Endodermal cell (in vitro differentiated cells): ENCODE measurements around the gene TOR3A. TPM values are rescaled to one million over a fixed set of nuclear protein-coding genes. Genes with fewer than 3 reads are reported as not detected.
"Not testable (repeated sequence)": the region's sequence is repeated elsewhere in the genome, so short reads cannot be mapped to it uniquely, and the experiment has no call there.

Source experiments
- DNase-seq: peaks from one replicate; pipeline ENCODE4 v3.0.0-alpha.2; 2017
- H3K27ac ChIP-seq: 2 replicates; pipeline ENCODE4 v1.5.1; 2013; ENCODE audit warnings: mild to moderate bottlenecking, low read depth, low read length, moderate library complexity
- H3K27me3 ChIP-seq: 2 replicates; pipeline ENCODE4 v1.6.1; 2013; ENCODE audit warnings: mild to moderate bottlenecking, low read length, moderate library complexity; ENCODE audit not compliant: insufficient read depth, control insufficient read depth, poor library complexity, severe bottlenecking
- H3K36me3 ChIP-seq: 2 replicates; pipeline ENCODE4 v1.7.0; 2013; ENCODE audit warnings: mild to moderate bottlenecking, low read length, moderate library complexity; ENCODE audit not compliant: control insufficient read depth, insufficient read depth
- H3K4me1 ChIP-seq: one replicate; pipeline ENCODE4 v1.7.0; 2013; ENCODE audit warnings: low read length; ENCODE audit not compliant: control insufficient read depth, insufficient read depth
- H3K4me3 ChIP-seq: 2 replicates; pipeline ENCODE4 v1.5.1; 2013; ENCODE audit warnings: mild to moderate bottlenecking, low read length, moderate library complexity
- H3K9ac ChIP-seq: 2 replicates; pipeline ENCODE4 v1.6.1; 2013; ENCODE audit warnings: mild to moderate bottlenecking, low read length, moderate library complexity; ENCODE audit not compliant: poor library complexity, severe bottlenecking; ENCODE audit errors: extremely low read depth
- H3K9me3 ChIP-seq: 2 replicates; pipeline ENCODE4 v1.6.1; 2013; ENCODE audit warnings: mild to moderate bottlenecking, low read length, moderate library complexity; ENCODE audit not compliant: control insufficient read depth
- H3K27ac Mint-ChIP-seq: 2 replicates; pipeline ENCODE4 v1.8.0; 2020; ENCODE audit warnings: mixed read lengths
- H3K27me3 Mint-ChIP-seq: 2 replicates; pipeline ENCODE4 v1.8.0; 2021; ENCODE audit warnings: mild to moderate bottlenecking, mixed read lengths; ENCODE audit not compliant: insufficient read depth
- H3K36me3 Mint-ChIP-seq: 2 replicates; pipeline ENCODE4 v1.8.0; 2020; ENCODE audit warnings: low read depth, mixed read lengths
- H3K4me1 Mint-ChIP-seq: 2 replicates; pipeline ENCODE4 v1.8.0; 2020; ENCODE audit warnings: mixed read lengths
- H3K4me3 Mint-ChIP-seq: 2 replicates; pipeline ENCODE4 v1.8.0; 2020; ENCODE audit warnings: mild to moderate bottlenecking, moderate library complexity, mixed read lengths
- H3K9me3 Mint-ChIP-seq: 2 replicates; pipeline ENCODE4 v1.8.0; 2020; ENCODE audit warnings: mild to moderate bottlenecking, mixed read lengths
- CTCF ChIP-seq: fragments of 200-600 bp; sonication (generic); conservative IDR thresholded peaks from 2 replicates; pipeline ENCODE4 v1.5.0; 2021; ENCODE audit warnings: antibody characterized with exemption, mild to moderate bottlenecking
- WGBS, 2 experiments: methylation state at CpG; one replicate each; pipeline versions ENCODE4 v1.1.5 to v1.1.7; 2013; ENCODE audit warnings: missing lambda C conversion rate in 2 of 2, mixed read lengths in 1 of 2; ENCODE audit not compliant: insufficient coverage in 1 of 2, insufficient read length in 1 of 2; 5-methylcytosine and 5-hydroxymethylcytosine counted together
- total RNA-seq, 2 donors: library from RNA; stranded (reverse); fragmentation: NEBNext Ultra II Directional in 1 of 2; extraction: Animal tissue kit (Norgen Biotek cat#: 25700) in 1 of 2; gene quantifications; 2 replicates in 1 of 2; 3 replicates in 1 of 2; pipeline ENCODE4 v1.2.1, GENCODE V29; 2021

Gene TOR3A
- total RNA-seq, 2 donors from 2014 or later: 23.4 to 24.7 TPM

GRCh38 chr1:179038528-179039281, 43.2 kb upstream of the TOR3A start:
- Mint-ChIP-seq H3K27me3 (no peaks in the 10 kb centered on the region), H3K36me3 (peaks cover 11% of the 10 kb centered on the region), H3K4me3 (no peak overlapping the region), H3K27ac (no peak overlapping the region), H3K9me3 (peaks cover 16% of the 10 kb centered on the region), H3K4me1 (peaks cover 21% of the 10 kb centered on the region)
- DNase-seq: no peak
- H3K4me1 ChIP-seq: peaks cover 6% of the 10 kb centered on the region
- WGBS, 2 experiments: 80 to 100% methylated on average over 1 of the region's 1 CpG
- peaks cover 5% of the 10 kb centered on the region for H3K9me3 ChIP-seq
- no peaks in the 10 kb centered on the region for H3K27me3 ChIP-seq
- no peak for TF ChIP-seq CTCF
- no peaks in the 10 kb centered on the region for H3K36me3 ChIP-seq
- peak overlapping the region; percentile 6 for H3K27ac ChIP-seq
- no peak overlapping the region for H3K9ac ChIP-seq
- H3K4me3 ChIP-seq: no peak overlapping the region

GRCh38 chr1:179039502-179040174, 42.2 kb upstream of the TOR3A start:
- not testable (repeated sequence) for H3K27ac ChIP-seq, H3K27me3 Mint-ChIP-seq, H3K4me3 ChIP-seq, H3K4me3 Mint-ChIP-seq, H3K4me1 ChIP-seq, DNase-seq, H3K9ac ChIP-seq, H3K9me3 ChIP-seq, H3K27me3 ChIP-seq, H3K36me3 ChIP-seq, H3K27ac Mint-ChIP-seq
- Mint-ChIP-seq H3K4me1 (peaks cover 13% of the 10 kb centered on the region), H3K9me3 (peaks cover 16% of the 10 kb centered on the region), H3K36me3 (peaks cover 21% of the 10 kb centered on the region)
- WGBS, 2 experiments: 93 to 96% methylated on average over 5 to 6 of the region's 9 CpGs

GRCh38 chr1:179040175-179040551, 41.7 kb upstream of the TOR3A start:
- not testable (repeated sequence) for H3K27ac Mint-ChIP-seq

GRCh38 chr1:179042087-179042486, 39.8 kb upstream of the TOR3A start:
- peaks cover 12% of the 10 kb centered on the region for H3K4me1 Mint-ChIP-seq

More at GRCh38 chr1:179040175-179040551, 41.7 kb upstream of the TOR3A start:
- H3K9me3 ChIP-seq, H3K27me3 Mint-ChIP-seq, H3K9ac ChIP-seq, H3K27ac ChIP-seq, H3K36me3 ChIP-seq, H3K4me3 ChIP-seq, H3K4me1 ChIP-seq, H3K4me3 Mint-ChIP-seq, H3K27me3 ChIP-seq, DNase-seq: not testable (repeated sequence)
- H3K9me3 Mint-ChIP-seq: peaks cover 16% of the 10 kb centered on the region
- H3K4me1 Mint-ChIP-seq: peaks cover 12% of the 10 kb centered on the region
- WGBS, 2 experiments: 97% methylated on average over 27 of the region's 27 CpGs; no CpG with 5 or more reads in 1 of the 2 experiments
- H3K36me3 Mint-ChIP-seq: peaks cover 21% of the 10 kb centered on the region

More at GRCh38 chr1:179042087-179042486, 39.8 kb upstream of the TOR3A start:
- H3K9me3 ChIP-seq: peaks cover 5% of the 10 kb centered on the region
- H3K4me1 ChIP-seq: peaks cover 6% of the 10 kb centered on the region
- Mint-ChIP-seq H3K27me3 (no peaks in the 10 kb centered on the region), H3K4me3 (no peak overlapping the region), H3K9me3 (peaks cover 16% of the 10 kb centered on the region), H3K36me3 (peaks cover 21% of the 10 kb centered on the region), H3K27ac (no peak overlapping the region)
- 93 to 96% methylated on average over 4 to 8 of the region's 8 CpGs for WGBS, 2 experiments
- TF ChIP-seq CTCF: no peak
- no peak overlapping the region for H3K4me3 ChIP-seq
- H3K27me3 ChIP-seq: no peaks in the 10 kb centered on the region
- H3K9ac ChIP-seq: no peak overlapping the region
- DNase-seq: no peak
- H3K27ac ChIP-seq: no peak overlapping the region
- no peaks in the 10 kb centered on the region for H3K36me3 ChIP-seq
